GM12873 (cell line): ENCODE measurements around the gene PIBF1.

ENCODE experiments used
- TF ChIP-seq, protein P1 (sequence below): IDR thresholded peaks from 2 replicates; pipeline ENCODE4 v1.5.1; 2012; ENCODE audit warnings: low read depth, mild to moderate bottlenecking, moderate library complexity, low read length, control low read depth; ENCODE audit not compliant: insufficient read depth; ENCODE audit errors: missing control alignments

PIBF1 gene

DNA sequence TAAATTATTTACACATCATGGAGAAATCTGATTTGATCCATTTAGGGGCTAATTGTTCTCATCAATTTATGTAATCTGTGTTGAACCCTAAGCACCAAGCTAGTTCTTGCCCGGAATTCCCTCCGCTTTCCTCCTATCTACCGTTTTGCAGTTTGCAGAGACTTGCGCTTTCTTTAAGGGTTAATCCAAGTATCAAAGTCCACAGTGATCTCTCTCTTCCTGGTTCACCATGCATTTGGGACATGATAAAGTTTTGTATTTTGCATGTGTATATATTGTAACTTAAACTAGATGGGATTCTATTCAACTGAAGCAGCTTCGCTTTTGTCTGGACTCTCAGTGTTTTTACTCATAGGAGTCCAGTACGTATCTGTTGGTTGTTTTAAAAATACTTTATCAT is 263.1 kb downstream of the PIBF1 start:
- TF ChIP-seq, protein P1, sequence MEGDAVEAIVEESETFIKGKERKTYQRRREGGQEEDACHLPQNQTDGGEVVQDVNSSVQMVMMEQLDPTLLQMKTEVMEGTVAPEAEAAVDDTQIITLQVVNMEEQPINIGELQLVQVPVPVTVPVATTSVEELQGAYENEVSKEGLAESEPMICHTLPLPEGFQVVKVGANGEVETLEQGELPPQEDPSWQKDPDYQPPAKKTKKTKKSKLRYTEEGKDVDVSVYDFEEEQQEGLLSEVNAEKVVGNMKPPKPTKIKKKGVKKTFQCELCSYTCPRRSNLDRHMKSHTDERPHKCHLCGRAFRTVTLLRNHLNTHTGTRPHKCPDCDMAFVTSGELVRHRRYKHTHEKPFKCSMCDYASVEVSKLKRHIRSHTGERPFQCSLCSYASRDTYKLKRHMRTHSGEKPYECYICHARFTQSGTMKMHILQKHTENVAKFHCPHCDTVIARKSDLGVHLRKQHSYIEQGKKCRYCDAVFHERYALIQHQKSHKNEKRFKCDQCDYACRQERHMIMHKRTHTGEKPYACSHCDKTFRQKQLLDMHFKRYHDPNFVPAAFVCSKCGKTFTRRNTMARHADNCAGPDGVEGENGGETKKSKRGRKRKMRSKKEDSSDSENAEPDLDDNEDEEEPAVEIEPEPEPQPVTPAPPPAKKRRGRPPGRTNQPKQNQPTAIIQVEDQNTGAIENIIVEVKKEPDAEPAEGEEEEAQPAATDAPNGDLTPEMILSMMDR = no peak

DNA sequence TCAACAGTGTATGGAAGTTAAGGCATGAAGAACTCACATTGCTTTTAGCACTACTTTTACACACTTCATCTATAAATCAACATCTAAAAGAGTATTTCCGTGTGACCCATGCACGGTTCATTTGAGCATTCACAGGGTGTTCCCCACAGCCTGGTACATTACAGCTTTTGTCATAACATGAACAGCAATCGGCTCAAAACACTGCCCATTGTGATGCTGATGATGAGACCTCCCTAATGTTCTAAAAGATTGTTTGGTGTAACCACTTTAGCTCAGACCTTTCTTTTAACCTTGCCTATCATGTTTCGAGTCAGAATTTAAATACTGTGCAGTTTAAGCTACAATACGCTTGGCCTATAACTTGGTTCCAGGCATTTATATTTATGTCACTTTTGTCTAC is 272.8 kb downstream of the PIBF1 start:
- TF ChIP-seq, protein P1 = no peak

DNA sequence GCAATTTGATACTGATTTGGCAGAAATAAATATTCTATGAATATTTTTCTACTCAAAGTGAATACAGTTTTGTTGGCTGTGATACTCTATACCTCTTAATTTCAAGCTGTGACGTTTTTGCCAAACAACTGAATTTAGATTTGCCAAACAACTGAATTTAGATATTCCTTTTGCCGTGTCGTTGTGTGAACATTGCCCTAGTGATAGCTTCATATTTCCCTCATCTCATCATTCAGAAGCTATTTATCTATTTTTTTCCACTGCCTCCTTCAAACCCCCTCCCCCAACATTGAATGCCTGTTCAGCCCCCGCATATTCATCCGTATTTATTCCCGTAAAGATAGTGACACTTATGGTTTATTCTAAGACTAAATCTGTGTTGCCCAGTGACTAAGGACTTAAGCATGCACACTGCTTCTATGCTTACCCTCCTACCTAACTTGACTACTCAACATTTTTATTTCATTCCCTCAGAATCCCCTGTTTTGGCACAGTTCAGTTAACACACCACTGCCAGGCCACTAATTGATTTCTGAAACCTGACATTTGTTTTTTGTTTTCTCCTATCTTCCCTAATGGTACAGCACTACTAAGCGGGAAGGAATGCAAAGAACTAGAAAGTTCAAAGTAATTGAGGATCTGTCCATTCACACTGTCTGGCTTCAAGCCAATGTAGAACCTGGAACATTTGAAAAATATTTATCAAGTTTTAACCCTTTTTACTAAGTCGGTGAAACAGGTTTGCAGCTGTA is 274.1 kb downstream of the PIBF1 start:
- TF ChIP-seq, protein P1 = no peak

DNA sequence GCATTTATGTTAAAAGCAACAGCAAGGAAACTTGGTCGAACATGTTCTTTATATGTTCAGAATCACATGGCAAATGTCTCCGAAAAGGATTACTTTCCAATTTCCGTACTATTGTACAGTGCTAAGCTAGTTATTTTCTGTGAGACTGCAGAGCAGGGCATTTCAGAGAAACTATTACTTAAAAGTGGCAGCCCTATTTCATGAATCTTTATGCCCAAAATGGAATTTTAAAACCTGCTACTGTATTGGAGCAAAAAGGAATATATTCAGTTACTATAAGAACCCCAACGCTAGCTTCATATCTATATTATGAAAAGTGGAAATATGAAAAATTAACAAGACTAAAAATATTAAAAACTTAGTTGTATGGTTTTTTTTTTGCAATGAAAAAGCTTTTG is 274.6 kb downstream of the PIBF1 start:
- TF ChIP-seq, protein P1 = no peak

DNA sequence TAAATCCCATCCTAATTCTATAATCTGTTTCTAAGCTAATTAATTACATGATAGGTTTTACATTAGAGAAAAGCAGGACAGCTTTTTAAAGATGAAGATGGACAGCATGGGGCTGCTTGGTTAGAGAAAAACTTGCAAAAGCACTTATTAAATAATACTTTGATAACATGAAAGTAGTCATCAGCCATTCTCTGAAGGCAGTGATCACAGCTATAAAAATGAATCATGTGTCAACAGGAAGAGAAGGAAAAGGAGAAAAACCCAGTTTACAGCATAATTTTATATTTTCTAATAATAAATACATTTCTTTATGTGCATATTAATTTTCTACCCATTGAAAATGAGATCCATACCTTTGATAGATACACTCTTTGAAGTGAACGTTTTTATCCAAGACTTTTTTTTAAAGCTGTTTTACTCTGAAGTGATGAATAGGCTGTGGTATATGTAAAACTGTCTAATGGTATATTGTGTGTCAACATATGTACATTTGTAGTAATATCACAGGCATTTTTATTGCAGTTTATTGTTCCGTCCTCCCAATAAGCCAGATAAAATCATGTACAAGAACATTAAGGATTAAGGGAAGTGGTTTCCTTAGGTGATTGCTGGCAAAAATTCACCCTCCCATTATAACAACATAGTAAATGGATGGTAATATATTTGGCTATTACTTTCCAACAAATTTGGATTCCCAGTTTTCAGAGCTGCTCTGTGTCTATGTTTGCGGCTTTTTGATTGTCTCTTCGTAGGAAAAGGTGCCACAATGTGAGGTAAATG is 275.5 kb downstream of the PIBF1 start:
- TF ChIP-seq, protein P1 = no peak

DNA sequence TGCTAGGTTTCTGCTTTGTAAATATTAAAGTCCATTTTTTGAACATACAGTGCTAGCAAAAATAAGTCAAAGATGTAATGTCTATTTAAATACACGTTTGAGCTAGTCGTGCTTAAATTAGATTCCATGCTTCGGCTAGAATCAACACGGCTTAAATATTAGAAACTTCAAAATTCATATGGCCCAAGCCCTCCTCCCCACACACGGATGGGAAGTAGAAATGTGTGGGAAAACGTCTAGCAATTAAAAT is 276.1 kb downstream of the PIBF1 start:
- TF ChIP-seq, protein P1 = no peak

DNA sequence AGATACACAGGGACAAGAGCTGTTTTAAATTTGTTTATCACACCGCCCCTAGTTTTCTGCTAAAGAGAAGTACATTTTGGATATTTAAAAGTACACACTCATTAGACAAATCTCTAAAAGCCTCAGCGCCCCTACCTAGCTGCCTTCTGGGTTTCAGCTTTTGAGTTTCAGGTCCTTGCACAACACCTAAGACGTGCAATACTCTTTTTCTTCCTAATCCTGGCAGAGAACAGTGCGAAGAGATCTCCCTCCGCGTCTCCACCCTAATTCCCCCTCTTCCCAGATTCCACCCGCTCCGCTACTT is 276.5 kb downstream of the PIBF1 start:
- TF ChIP-seq, protein P1 = no peak
